MCF 10A (cell line): ENCODE measurements around the gene LRP8. TPM values are rescaled to one million over a fixed set of nuclear protein-coding genes. Genes with fewer than 3 reads are reported as not detected.

Experiments
- BruUV-seq: library from RNA; stranded (reverse); fragments of 400-500 nt; replicated peaks from 2 replicates; lab custom pipeline; 2021; lab: Mats Ljungman, UMichigan
- CTCF ChIA-PET: fragments of 300-600 bp; sonication (Branson Sonifier 250); formaldehyde crosslinking; extraction: SDS; loops from one replicate; lab custom pipeline; 2021; ENCODE audit warnings: antibody characterized with exemption, inconsistent platforms; lab: Yijun Ruan, JAX
- POLR2A ChIA-PET: fragments of 300-600, 350-650 bp; sonication (Branson Sonifier 250); formaldehyde crosslinking; extraction: SDS; loops from one replicate; lab custom pipeline; 2020; ENCODE audit warnings: antibody characterized with exemption, inconsistent platforms; lab: Yijun Ruan, JAX
- DNase-seq: peaks from one replicate; pipeline ENCODE4 v3.0.0-alpha.2; 2018; ENCODE audit not compliant: unreplicated experiment
- H3K27ac Mint-ChIP-seq: one replicate; pipeline ENCODE4 v1.8.0; 2022; ENCODE audit warnings: mild to moderate bottlenecking, low read depth, mixed read lengths; ENCODE audit not compliant: unreplicated experiment
- H3K27me3 Mint-ChIP-seq: one replicate; pipeline ENCODE4 v1.8.0; 2022; ENCODE audit warnings: mixed read lengths; ENCODE audit not compliant: insufficient read depth, unreplicated experiment
- H3K36me3 Mint-ChIP-seq: one replicate; pipeline ENCODE4 v1.8.0; 2022; ENCODE audit warnings: mild to moderate bottlenecking, moderate library complexity, mixed read lengths; ENCODE audit not compliant: insufficient read depth, unreplicated experiment
- H3K4me1 Mint-ChIP-seq: one replicate; pipeline ENCODE4 v1.8.0; 2022; ENCODE audit warnings: mixed read lengths; ENCODE audit not compliant: insufficient read depth, unreplicated experiment
- H3K4me3 Mint-ChIP-seq: one replicate; pipeline ENCODE4 v1.8.0; 2022; ENCODE audit warnings: mild to moderate bottlenecking, moderate library complexity, mixed read lengths; ENCODE audit not compliant: unreplicated experiment
- H3K9me3 Mint-ChIP-seq: one replicate; pipeline ENCODE4 v1.8.0; 2022; ENCODE audit warnings: mixed read lengths; ENCODE audit not compliant: unreplicated experiment
- CTCF ChIP-seq: fragments of 200-600 bp; IDR thresholded peaks from one replicate; pipeline ENCODE4 v1.8.0; 2022; ENCODE audit warnings: antibody characterized with exemption, mild to moderate bottlenecking; ENCODE audit not compliant: unreplicated experiment
- intact Hi-C: fragments of 100-400 bp; cut with micrococcal nuclease; formaldehyde crosslinking; loops from 2 replicates; pipeline ENCODE4 v1.14.1; 2022
- total RNA-seq: library from RNA; stranded (reverse); gene quantifications from 2 replicates; pipeline ENCODE4 v1.2.3, GENCODE V29; 2022

LRP8 gene
- total RNA-seq, 1 experiment from 2014 or later, result 21.8 TPM

GRCh38 chr1:53256511-53257453 is 71.1 kb downstream of the LRP8 start:
- TF ChIP-seq CTCF, result no peak
- CTCF ChIA-PET, result interaction anchor here (0.6 to 1.6 kb wide), 4 partner anchors 9 to 28 kb away, joined by 3 to 6 read pairs (median 4); no protein-coding TSS in a partner anchor
- no peak for DNase-seq
- no TSS peak for BruUV-seq
- POLR2A ChIA-PET, result interaction anchor here (0.6 to 0.9 kb wide), 2 partner anchors 37 to 797 kb away, joined by 3 to 4 read pairs; no protein-coding TSS in a partner anchor
- no peaks in the 10 kb centered on the region for H3K9me3 Mint-ChIP-seq
- peaks cover 9% of the 10 kb centered on the region for H3K36me3 Mint-ChIP-seq
- no peaks in the 10 kb centered on the region for H3K27me3 Mint-ChIP-seq
- H3K4me1 Mint-ChIP-seq, result no peaks in the 10 kb centered on the region
- no peak overlapping the region for H3K4me3 Mint-ChIP-seq
- H3K27ac Mint-ChIP-seq, result no peak overlapping the region
- intact Hi-C loops, result no loop called here

- no peaks in the 10 kb centered on the region for H3K27me3 Mint-ChIP-seq
- no peaks in the 10 kb centered on the region for H3K9me3 Mint-ChIP-seq
- no TSS peak for BruUV-seq
- H3K27ac Mint-ChIP-seq, result no peak overlapping the region
- no peaks in the 10 kb centered on the region for H3K4me1 Mint-ChIP-seq
- no peak for TF ChIP-seq CTCF
- CTCF ChIA-PET, result no interaction called here
- intact Hi-C loops, result no loop called here
- no peak for DNase-seq
- POLR2A ChIA-PET, result no interaction called here
- no peak overlapping the region for H3K4me3 Mint-ChIP-seq
- H3K36me3 Mint-ChIP-seq, result peaks cover 12% of the 10 kb centered on the region
Observed at GRCh38 chr1:53255031-53255430, 72.8 kb downstream of the LRP8 start.

- no peak for TF ChIP-seq CTCF
- ChIA-PET POLR2A (no interaction called here), CTCF (interaction anchor here (0.6 to 0.9 kb wide), 3 partner anchors 35 to 42 kb away, joined by 3 read pairs; no protein-coding TSS in a partner anchor)
- no peaks in the 10 kb centered on the region for H3K27me3 Mint-ChIP-seq
- BruUV-seq, result no TSS peak
- H3K27ac Mint-ChIP-seq, result no peak overlapping the region
- H3K9me3 Mint-ChIP-seq, result no peaks in the 10 kb centered on the region
- no peaks in the 10 kb centered on the region for H3K4me1 Mint-ChIP-seq
- peaks cover 12% of the 10 kb centered on the region for H3K36me3 Mint-ChIP-seq
- intact Hi-C loops, result no loop called here
- no peak for DNase-seq
- H3K4me3 Mint-ChIP-seq, result no peak overlapping the region
Observed at GRCh38 chr1:53254011-53254640, 73.7 kb downstream of the LRP8 start.

- Mint-ChIP-seq H3K4me1 (no peaks in the 10 kb centered on the region), H3K36me3 (peaks cover 7% of the 10 kb centered on the region), H3K9me3 (no peaks in the 10 kb centered on the region), H3K27ac (no peak overlapping the region), H3K27me3 (no peaks in the 10 kb centered on the region), H3K4me3 (no peak overlapping the region)
- no peak for DNase-seq
- no peak for TF ChIP-seq CTCF
- BruUV-seq, result no TSS peak
- intact Hi-C loops, result no loop called here
- CTCF ChIA-PET, result interaction anchor here (1.9 kb wide), 1 partner anchor 16 kb away, joined by 4 read pairs; no protein-coding TSS in a partner anchor
- POLR2A ChIA-PET, result interaction anchor here (1.6 to 1.7 kb wide), 2 partner anchors 10 to 12 kb away, joined by 5 read pairs; partner anchors contain the start of gene MAGOH
Observed at GRCh38 chr1:53250325-53250724, 77.5 kb downstream of the LRP8 start.
